ENCODE results near the gene ATL1. TPM values are rescaled to one million over a fixed set of nuclear protein-coding genes. Genes with fewer than 3 reads are reported as not detected.

The ATL1 gene
- total and polyA plus RNA-seq, 2 experiments from 2014 or later: 3.5 to 7.0 TPM

DNA sequence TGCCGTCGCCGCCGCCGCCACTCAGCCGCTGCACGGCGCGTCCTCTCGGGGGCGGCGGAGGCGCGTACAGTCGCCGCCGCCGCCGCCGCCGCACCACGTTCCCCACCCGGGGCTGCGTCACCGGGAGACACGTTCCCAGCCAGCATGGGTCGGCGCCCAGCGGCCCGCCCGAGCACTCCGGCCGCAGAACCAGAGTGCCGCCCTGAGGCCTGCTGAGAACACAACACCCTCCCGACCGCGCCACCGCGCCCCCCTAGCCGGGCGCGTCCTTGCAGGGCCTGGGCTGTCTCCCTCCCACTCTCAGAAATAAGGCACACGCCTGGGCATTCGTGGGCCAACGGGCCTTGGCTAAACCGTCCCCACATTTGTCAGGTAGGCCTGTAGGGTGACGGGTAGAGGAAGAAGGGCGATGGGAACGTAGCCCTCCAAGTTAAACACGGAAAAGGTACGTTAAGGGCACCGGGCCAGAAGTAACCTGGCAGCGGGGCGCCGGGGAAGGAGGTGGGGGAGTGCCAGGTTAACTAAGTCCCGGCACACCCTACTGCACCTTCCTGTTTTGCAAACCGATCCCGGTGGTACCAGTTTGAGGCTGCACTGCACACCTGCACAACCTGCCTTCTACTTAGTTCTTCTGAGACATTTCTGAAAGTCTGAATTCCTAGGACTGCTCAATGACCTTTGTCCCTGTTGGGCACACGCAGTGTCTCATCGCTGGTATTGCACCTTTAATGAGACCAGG lies 27.3 kb upstream of the ATL1 start, which contains the start of gene MAP4K5:
TSS of gene MAP4K5 (minus strand) at position 68 of the 739 bp plus-strand sequence. CDS start 520 bp downstream, outside the sequence.
- Histone ChIP-seq H3K9me2 (ENCODE audit: insufficient read depth) (no peaks in the 10 kb centered on the region), H2AFZ (peak within 1 kb of the TSS; percentile 99), H4K20me1 (replicated peaks; ENCODE audit: insufficient read depth) (peaks cover 9% of the 10 kb centered on the region; the same call in 1 of the 2 replicates), H3K4me2 (peak within 1 kb of the TSS; percentile 75), H3F3A (replicated peaks; ENCODE audit: low read depth) (no peaks in the 10 kb centered on the region), H3K79me2 (replicated peaks; ENCODE audit: insufficient read depth) (peaks cover 40% of the 10 kb centered on the region), H3K27me3 (ENCODE audit: insufficient read depth) (no peaks in the 10 kb centered on the region), H3K4me1 (ENCODE audit: insufficient read depth) (peaks cover 27% of the 10 kb centered on the region), H3K27ac (ENCODE audit: low read depth) (peak within 1 kb of the TSS; percentile 40), H3K36me3 (ENCODE audit: insufficient read depth) (no peaks in the 10 kb centered on the region), H3K4me3 (peak within 1 kb of the TSS; percentile 82)
- peaks cover 7% of the 10 kb centered on the region for H3K27me3 Mint-ChIP-seq (ENCODE audit: insufficient read depth, low read depth, poor library complexity)
- H3K4me3 Mint-ChIP-seq: peak within 1 kb of the TSS; percentile 90
- TF ChIP-seq CREB1 (CRISPR knock-in tag; IDR thresholded peaks at IDR 0.05; ENCODE audit: low read depth) (peak; percentile 73), EZH2 (IDR thresholded peaks at IDR 0.05; ENCODE audit: low read depth, unreplicated experiment) (no peak), POLR2AphosphoS5 (IDR thresholded peaks at IDR 0.05; ENCODE audit: low read depth) (peak; percentile 52)
- TF ChIP-seq, protein P1, sequence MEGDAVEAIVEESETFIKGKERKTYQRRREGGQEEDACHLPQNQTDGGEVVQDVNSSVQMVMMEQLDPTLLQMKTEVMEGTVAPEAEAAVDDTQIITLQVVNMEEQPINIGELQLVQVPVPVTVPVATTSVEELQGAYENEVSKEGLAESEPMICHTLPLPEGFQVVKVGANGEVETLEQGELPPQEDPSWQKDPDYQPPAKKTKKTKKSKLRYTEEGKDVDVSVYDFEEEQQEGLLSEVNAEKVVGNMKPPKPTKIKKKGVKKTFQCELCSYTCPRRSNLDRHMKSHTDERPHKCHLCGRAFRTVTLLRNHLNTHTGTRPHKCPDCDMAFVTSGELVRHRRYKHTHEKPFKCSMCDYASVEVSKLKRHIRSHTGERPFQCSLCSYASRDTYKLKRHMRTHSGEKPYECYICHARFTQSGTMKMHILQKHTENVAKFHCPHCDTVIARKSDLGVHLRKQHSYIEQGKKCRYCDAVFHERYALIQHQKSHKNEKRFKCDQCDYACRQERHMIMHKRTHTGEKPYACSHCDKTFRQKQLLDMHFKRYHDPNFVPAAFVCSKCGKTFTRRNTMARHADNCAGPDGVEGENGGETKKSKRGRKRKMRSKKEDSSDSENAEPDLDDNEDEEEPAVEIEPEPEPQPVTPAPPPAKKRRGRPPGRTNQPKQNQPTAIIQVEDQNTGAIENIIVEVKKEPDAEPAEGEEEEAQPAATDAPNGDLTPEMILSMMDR (conservative IDR thresholded peaks at IDR 0.05; ENCODE audit: low read depth in 2 of 2): peak; percentile 61 to 94
- peaks cover 31% of the 10 kb centered on the region for H3K4me1 Mint-ChIP-seq
- H3K27ac Mint-ChIP-seq: peak within 1 kb of the TSS; percentile 87
- DNase-seq (ENCODE audit: low spot score) (peak; percentile 91), ATAC-seq (peak; percentile 93)
- peaks cover 15% of the 10 kb centered on the region for H3K36me3 Mint-ChIP-seq (ENCODE audit: low read depth)
- peaks cover 13% of the 10 kb centered on the region for H3K9me3 Mint-ChIP-seq

DNA sequence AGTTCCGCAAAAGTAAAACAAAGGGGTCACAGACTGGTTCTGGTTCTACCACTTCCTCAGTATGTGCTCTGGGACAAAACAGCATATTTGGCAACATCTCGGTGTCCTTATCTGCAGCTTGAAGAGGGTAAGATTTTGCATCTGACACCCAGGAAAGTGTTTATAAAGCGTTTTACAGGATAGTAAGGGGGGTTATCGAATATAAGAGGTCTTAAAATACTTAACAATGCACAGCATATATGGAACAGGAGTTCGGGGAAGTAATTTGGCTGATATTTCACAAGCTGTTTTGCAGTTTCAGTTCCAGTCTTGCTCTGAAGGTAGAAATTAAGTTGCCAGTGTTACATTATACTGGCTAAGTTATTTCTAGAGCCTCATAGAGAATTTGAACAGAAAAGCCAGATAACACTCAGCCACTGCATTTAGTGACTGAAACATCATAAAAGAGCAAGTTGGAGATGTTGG lies 26.7 kb upstream of the ATL1 start:
- H3K4me3 Mint-ChIP-seq: peak overlapping the region; percentile 90
- TF ChIP-seq EZH2 (IDR thresholded peaks at IDR 0.05; ENCODE audit: low read depth, unreplicated experiment): no peak
- no peak for TF ChIP-seq ZNF331 (CRISPR knock-in tag; IDR thresholded peaks at IDR 0.05; ENCODE audit: low read depth)
- TF ChIP-seq, protein P2, sequence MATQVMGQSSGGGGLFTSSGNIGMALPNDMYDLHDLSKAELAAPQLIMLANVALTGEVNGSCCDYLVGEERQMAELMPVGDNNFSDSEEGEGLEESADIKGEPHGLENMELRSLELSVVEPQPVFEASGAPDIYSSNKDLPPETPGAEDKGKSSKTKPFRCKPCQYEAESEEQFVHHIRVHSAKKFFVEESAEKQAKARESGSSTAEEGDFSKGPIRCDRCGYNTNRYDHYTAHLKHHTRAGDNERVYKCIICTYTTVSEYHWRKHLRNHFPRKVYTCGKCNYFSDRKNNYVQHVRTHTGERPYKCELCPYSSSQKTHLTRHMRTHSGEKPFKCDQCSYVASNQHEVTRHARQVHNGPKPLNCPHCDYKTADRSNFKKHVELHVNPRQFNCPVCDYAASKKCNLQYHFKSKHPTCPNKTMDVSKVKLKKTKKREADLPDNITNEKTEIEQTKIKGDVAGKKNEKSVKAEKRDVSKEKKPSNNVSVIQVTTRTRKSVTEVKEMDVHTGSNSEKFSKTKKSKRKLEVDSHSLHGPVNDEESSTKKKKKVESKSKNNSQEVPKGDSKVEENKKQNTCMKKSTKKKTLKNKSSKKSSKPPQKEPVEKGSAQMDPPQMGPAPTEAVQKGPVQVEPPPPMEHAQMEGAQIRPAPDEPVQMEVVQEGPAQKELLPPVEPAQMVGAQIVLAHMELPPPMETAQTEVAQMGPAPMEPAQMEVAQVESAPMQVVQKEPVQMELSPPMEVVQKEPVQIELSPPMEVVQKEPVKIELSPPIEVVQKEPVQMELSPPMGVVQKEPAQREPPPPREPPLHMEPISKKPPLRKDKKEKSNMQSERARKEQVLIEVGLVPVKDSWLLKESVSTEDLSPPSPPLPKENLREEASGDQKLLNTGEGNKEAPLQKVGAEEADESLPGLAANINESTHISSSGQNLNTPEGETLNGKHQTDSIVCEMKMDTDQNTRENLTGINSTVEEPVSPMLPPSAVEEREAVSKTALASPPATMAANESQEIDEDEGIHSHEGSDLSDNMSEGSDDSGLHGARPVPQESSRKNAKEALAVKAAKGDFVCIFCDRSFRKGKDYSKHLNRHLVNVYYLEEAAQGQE (IDR thresholded peaks at IDR 0.05; ENCODE audit: unreplicated experiment): no peak
- TF ChIP-seq, protein P3, sequence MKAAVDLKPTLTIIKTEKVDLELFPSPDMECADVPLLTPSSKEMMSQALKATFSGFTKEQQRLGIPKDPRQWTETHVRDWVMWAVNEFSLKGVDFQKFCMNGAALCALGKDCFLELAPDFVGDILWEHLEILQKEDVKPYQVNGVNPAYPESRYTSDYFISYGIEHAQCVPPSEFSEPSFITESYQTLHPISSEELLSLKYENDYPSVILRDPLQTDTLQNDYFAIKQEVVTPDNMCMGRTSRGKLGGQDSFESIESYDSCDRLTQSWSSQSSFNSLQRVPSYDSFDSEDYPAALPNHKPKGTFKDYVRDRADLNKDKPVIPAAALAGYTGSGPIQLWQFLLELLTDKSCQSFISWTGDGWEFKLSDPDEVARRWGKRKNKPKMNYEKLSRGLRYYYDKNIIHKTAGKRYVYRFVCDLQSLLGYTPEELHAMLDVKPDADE (IDR thresholded peaks at IDR 0.05): no peak

More for the DNA sequence above, 26.7 kb upstream of the ATL1 start:
- peak overlapping the region; percentile 82 for H3K4me3 ChIP-seq
- no peak for ATAC-seq
- peak overlapping the region; percentile 22; the same call in 1 of the 2 replicates for H3K27ac Mint-ChIP-seq
- peak overlapping the region; percentile 99 for H2AFZ ChIP-seq
- H4K20me1 ChIP-seq (replicated peaks; ENCODE audit: insufficient read depth): peaks cover 5% of the 10 kb centered on the region; the same call in 1 of the 2 replicates
- H3K9me2 ChIP-seq (ENCODE audit: insufficient read depth): no peaks in the 10 kb centered on the region
- DNase-seq (ENCODE audit: low spot score): no peak
- H3K4me2 ChIP-seq: peak overlapping the region; percentile 75
- no peaks in the 10 kb centered on the region for H3F3A ChIP-seq (replicated peaks; ENCODE audit: low read depth)
- peaks cover 28% of the 10 kb centered on the region for H3K4me1 Mint-ChIP-seq
- peaks cover 34% of the 10 kb centered on the region for H3K79me2 ChIP-seq (replicated peaks; ENCODE audit: insufficient read depth)
- no peak overlapping the region for H3K27ac ChIP-seq (ENCODE audit: low read depth)
- peaks cover 7% of the 10 kb centered on the region for H3K27me3 Mint-ChIP-seq (ENCODE audit: insufficient read depth, low read depth, poor library complexity)
- no peaks in the 10 kb centered on the region for H3K36me3 ChIP-seq (ENCODE audit: insufficient read depth)
- H3K4me1 ChIP-seq (ENCODE audit: insufficient read depth): peaks cover 22% of the 10 kb centered on the region
- peaks cover 19% of the 10 kb centered on the region for H3K9me3 Mint-ChIP-seq
- H3K36me3 Mint-ChIP-seq (ENCODE audit: low read depth): peaks cover 21% of the 10 kb centered on the region
- H3K27me3 ChIP-seq (ENCODE audit: insufficient read depth): no peaks in the 10 kb centered on the region

Measured in GM23338 (cell line).